BLaER1 treated with 17β-estradiol and CSF1 and Interleukin-3, amounts not matched to agents 10 nM and 100 nM (cell line): Measurements from ENCODE around the gene LRRN4.

Source experiments
- H3K27ac ChIP-seq, 11 experiments: shearing (Covaris generic); formaldehyde crosslinking; 2 replicates each; pipeline ENCODE4 v1.8.1; 2022
- H3K27me3 ChIP-seq, 11 experiments: shearing (Covaris generic); formaldehyde crosslinking; 2 replicates each; pipeline ENCODE4 v1.8.1; 2022
- H3K36me3 ChIP-seq, 11 experiments: shearing (Covaris generic); formaldehyde crosslinking; 2 replicates each; pipeline ENCODE4 v1.8.1; 2022
- H3K4me1 ChIP-seq, 10 experiments: shearing (Covaris generic); formaldehyde crosslinking; 2 replicates each; pipeline ENCODE4 v1.8.1; 2022
- H3K4me2 ChIP-seq, 11 experiments: shearing (Covaris generic); formaldehyde crosslinking; 2 replicates each; pipeline ENCODE4 v1.8.1; 2022
- H3K4me3 ChIP-seq, 10 experiments: shearing (Covaris generic); formaldehyde crosslinking; 2 replicates each; pipeline ENCODE4 v1.8.1; 2022
- H3K9ac ChIP-seq, 11 experiments: shearing (Covaris generic); formaldehyde crosslinking; 2 replicates each; pipeline ENCODE4 v1.8.1; 2022
- H3K9me3 ChIP-seq, 11 experiments: shearing (Covaris generic); formaldehyde crosslinking; replicated peaks in 1 of 11; 2 replicates each; pipeline ENCODE4 v1.8.1; 2022
- H4K20me1 ChIP-seq, 11 experiments: shearing (Covaris generic); formaldehyde crosslinking; 2 replicates each; pipeline ENCODE4 v1.8.1; 2022
- Cebpa-rat ChIP-seq, 11 experiments: shearing (Covaris generic); IDR thresholded peaks; 2 replicates each; pipeline ENCODE4 v1.8.1; 2022

Gene LRRN4

DNA sequence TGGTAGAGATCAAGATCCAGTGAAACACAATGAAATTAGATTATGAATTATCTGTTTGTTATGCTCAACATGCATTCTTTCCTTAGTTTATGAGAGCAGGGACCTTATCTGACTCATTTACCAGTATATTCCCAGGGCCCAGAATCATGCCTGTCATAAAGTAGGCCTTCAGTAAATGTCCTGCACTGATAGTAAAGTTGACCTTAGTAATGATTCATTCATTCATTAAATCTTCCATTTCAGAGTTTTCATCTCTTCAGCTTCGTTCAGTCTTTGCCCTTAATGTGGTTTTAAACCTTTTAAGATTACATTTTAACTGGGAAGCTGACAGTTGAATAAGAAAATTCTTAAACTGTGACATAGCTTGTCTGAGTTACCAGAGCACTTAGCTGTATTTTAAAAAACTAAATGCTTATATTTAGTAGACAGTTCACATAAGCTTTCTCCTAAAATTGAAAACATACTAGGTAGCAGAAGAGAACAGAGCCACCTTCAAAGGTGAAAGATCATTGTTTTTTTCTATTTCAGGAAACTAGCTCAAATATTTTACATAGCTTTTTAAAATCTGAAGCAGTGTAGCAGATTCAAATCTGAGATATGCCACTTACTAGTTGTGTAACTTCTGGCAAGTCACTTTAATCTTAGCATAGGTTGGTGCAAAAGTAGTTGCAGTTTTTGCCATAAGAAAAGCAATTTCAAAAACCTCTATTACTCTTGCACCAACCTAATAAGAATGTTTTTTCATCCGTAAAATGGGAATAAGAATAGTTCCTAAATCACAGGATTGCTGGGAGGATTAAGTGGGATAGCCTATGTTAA lies 62.0 kb downstream of the LRRN4 start:
- 0 out of 22 replicates have a peak, but pooled peaks cover 0 to 5% (median 0%) of the 10 kb centered on the region in 11 experiments for H4K20me1 ChIP-seq
- H3K27ac ChIP-seq: no peak overlapping the region
- peaks cover 16 to 98% (median 82%) of the 10 kb centered on the region in 11 experiments for H3K36me3 ChIP-seq
- no peak overlapping the region for H3K4me2 ChIP-seq
- H3K4me1 ChIP-seq: peaks cover 3 to 15% (median 11%) of the 10 kb centered on the region in 10 experiments
- TF ChIP-seq Cebpa-rat (IDR thresholded peaks at IDR 0.05): no peak
- H3K9ac ChIP-seq: no peak overlapping the region
- H3K9me3 ChIP-seq: no peaks in the 10 kb centered on the region
- H3K4me3 ChIP-seq: no peak overlapping the region
- no peaks in the 10 kb centered on the region for H3K27me3 ChIP-seq

DNA sequence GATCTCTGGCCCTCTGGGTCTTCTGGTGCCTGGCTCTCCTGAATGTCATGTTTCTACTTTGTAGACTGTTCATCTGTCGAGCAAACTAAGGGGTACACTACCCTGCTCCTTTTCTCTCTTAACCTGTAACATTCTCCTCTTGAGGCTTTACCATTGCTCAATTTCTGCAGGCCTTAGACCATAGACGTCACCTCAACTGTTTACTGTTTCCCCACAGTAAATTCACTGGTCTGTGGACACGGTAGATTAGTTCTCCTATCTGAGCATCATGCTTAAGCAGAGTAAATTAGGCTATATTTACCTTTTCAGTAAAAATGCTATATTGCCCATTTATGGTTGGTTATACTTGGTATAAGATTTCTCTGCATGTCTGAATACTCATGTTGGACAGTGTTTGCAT lies 62.9 kb downstream of the LRRN4 start:
- Histone ChIP-seq H3K4me2 (no peak overlapping the region), H3K27me3 (no peaks in the 10 kb centered on the region), H3K4me1 (peaks cover 0 to 6% (median 3%) of the 10 kb centered on the region in 10 experiments; a peak in 12 of 20 replicates), H3K27ac (no peak overlapping the region), H3K36me3 (peaks cover 19 to 100% (median 91%) of the 10 kb centered on the region in 11 experiments), H3K9me3 (no peaks in the 10 kb centered on the region), H3K9ac (no peak overlapping the region), H4K20me1 (0 out of 22 replicates have a peak, but pooled peaks cover 0 to 5% (median 0%) of the 10 kb centered on the region in 11 experiments), H3K4me3 (no peak overlapping the region)
- no peak for TF ChIP-seq Cebpa-rat (IDR thresholded peaks at IDR 0.05)
